GM18858 (cell line): ENCODE data around the gene CDK13.

ENCODE experiments used
- ATAC-seq: cut with Tn5 transposase; IDR thresholded peaks from one replicate; pipeline ENCODE4 v1.9.1; 2021; ENCODE audit not compliant: unreplicated experiment

CDK13 gene

GRCh38 chr7:39948956-39949928 is 814 bp upstream of the CDK13 start:
- peak; percentile 64 for ATAC-seq

DNA sequence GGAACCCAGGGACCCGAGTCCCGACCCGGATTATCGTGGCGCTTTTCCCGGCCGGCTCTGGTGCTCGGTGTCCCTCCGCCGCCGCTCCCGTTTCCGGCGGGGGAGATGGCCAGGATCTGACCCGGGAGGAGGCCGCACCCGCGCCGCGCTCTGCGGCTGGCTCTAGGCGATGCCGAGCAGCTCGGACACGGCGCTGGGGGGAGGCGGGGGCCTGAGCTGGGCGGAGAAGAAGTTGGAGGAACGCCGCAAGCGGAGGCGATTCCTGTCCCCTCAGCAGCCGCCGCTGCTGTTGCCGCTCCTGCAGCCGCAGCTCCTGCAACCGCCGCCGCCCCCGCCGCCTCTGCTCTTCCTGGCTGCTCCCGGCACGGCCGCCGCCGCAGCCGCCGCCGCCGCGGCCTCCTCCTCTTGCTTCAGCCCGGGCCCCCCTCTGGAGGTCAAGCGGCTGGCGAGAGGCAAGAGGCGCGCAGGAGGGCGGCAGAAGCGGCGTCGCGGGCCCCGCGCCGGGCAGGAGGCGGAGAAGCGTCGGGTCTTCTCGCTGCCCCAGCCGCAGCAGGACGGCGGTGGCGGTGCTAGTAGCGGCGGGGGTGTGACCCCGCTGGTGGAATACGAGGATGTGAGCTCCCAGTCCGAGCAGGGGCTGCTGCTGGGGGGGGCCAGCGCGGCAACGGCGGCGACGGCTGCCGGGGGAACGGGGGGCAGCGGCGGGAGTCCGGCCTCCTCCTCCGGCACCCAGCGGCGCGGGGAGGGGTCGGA is 593 bp downstream of the CDK13 start:
- ATAC-seq = no peak

DNA sequence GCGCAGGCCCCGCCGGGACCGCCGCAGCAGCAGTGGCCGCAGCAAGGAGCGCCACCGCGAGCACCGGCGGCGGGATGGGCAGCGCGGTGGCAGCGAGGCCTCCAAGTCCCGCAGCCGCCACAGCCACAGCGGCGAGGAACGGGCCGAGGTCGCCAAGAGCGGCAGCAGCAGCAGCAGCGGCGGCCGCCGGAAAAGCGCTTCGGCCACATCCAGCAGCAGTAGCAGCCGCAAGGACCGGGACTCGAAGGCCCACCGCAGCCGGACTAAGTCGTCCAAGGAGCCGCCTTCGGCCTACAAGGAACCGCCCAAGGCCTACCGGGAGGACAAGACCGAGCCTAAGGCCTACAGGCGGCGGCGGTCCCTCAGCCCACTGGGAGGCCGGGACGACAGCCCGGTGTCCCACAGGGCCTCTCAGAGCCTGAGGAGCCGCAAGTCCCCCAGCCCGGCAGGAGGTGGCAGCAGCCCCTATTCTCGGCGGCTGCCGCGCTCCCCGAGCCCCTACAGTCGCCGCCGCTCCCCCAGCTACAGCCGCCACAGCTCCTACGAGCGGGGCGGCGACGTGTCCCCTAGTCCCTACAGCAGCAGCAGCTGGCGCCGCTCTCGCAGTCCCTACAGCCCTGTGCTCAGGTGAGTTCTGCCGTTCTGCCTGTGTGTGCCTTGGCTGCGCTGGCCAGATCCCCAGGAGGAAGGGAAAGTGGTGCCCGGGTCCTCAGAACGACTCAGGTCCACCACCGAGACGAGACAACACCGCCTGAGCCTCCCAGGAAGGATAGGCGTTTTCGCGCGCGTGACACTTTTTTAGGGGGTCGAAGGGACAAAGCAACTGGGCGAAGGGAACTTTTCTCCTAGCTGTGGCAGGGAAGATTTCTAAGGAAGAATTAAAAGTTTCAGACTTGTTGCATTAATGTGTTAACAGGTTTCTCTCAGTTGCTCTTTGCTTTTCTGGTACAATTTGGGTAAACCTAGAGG is 1.5 kb downstream of the CDK13 start:
- peak; percentile 21 for ATAC-seq

DNA sequence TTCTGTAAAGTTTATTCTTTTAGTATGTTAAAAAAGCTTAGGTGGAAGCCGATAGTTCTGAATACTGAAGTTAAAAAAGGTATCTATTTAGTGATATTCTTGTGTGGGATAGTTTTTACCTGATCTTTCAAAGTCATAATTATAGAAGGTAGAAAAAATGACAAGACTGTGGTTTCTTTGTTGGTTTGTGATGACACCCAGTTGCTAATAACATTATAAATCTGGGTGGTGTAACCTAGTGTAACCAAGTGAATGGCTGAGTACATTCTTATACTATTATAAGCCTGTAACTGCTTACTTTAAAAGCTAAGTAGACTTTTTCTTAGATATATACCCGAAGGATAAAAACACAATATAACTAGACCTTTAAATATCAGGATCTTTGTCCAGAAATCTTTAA is 2.3 kb downstream of the CDK13 start:
- ATAC-seq = no peak

- ATAC-seq = no peak
Measured at GRCh38 chr7:39952803-39953202, 2.7 kb downstream of the CDK13 start.

- no peak for ATAC-seq
Measured at GRCh38 chr7:39954694-39955093, 4.6 kb downstream of the CDK13 start.

- ATAC-seq = no peak
Measured at GRCh38 chr7:39958038-39958437, 8.0 kb downstream of the CDK13 start.

GRCh38 chr7:39967406-39968161 is 17.5 kb downstream of the CDK13 start:
- ATAC-seq = no peak

DNA sequence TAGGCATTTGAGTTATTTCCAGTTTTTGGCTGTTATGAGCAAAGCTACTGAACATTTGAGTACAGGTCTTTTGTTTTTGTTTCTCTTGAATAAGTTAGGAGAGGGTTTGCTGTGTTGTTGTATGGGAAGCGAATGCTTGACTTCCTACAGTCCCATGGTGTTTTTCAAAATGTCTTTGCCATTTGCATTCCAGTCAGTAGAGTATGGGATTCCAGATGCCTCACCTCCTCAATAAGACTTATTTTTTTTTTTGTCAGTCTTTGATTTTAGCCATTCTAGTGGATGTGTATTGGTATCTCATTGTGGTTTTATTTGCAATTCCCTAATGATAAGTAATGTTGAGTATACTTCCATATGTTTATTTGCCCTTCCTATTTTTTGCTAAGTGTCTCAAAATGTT is 19.4 kb downstream of the CDK13 start:
- no peak for ATAC-seq

DNA sequence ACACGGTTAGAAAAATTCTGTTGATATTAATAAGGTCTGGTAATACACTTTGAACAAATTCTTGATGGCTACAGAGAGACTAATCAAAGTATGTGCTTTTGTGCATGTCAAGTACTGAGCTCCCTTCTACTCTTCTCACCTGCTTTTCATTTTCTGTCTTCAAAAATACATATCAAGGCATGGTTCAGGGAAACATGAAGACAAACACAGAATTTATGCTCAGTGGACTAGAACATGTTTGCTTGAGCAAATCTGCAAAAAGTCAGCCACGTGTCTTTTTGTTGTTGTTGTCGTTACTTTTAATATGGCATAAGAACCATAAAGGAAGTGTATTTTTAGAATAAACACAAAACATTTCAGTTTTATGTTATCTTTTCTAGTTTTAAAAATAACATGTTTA is 21.9 kb downstream of the CDK13 start:
- ATAC-seq = no peak

GRCh38 chr7:39973801-39974200 is 23.7 kb downstream of the CDK13 start:
- no peak for ATAC-seq

GRCh38 chr7:39978230-39978934 is 28.3 kb downstream of the CDK13 start:
- ATAC-seq = no peak

GRCh38 chr7:39979406-39980073 is 29.5 kb downstream of the CDK13 start:
- ATAC-seq = no peak

DNA sequence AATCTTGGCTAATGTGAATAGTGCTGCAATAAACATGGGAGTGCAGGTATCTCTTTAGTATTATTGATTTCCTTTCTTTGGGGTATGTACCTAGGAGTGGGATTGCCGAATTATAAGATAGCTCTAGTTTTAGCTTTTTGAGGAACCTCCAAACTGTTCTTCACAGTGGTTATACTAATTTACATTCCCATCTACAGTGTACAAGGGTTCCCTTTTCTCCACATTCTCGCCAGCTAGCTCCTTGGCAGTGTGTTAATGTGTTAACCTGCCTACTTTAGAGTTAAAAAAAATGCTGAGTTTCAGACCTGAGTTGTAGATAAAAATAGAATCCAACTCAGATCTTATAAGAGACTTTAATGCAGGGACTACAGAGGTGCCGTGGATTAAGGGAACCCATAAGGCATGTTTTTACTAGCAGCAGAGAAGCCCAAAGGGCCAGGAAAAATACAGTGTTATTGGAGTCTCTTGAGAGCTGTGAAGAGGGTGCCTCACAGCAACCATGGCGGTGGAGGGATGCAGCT is 35.4 kb downstream of the CDK13 start:
- no peak for ATAC-seq

GRCh38 chr7:39987641-39988347 is 37.7 kb downstream of the CDK13 start:
- no peak for ATAC-seq

DNA sequence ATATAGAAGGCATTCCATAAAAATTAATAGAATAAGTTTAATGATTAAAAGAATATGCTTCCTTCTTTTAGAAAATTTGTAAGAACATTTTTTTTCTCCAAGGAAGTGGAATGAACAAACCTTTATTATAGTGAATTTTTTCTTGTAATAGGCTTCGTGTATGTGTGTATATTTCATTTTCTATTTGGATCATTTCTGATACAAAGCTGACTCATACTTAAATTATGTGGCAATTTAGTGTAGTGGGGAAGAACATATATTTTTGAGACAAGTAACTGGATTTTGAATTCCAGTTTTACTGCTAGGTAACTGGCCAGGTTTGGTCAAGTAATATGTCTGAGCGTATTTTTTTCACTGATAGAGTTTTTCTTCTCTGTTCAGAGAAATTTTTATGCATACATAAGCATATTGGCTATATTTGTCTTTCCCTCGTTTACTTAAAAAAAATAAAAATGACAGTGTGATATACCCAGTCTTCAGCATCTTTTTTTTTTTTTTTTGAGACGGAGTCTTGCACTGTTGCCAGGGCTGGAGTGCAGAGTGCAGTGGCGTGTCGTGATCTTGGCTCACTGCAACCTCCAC is 50.8 kb downstream of the CDK13 start:
- no peak for ATAC-seq

GRCh38 chr7:40001649-40002048 is 51.6 kb downstream of the CDK13 start:
- ATAC-seq = no peak

DNA sequence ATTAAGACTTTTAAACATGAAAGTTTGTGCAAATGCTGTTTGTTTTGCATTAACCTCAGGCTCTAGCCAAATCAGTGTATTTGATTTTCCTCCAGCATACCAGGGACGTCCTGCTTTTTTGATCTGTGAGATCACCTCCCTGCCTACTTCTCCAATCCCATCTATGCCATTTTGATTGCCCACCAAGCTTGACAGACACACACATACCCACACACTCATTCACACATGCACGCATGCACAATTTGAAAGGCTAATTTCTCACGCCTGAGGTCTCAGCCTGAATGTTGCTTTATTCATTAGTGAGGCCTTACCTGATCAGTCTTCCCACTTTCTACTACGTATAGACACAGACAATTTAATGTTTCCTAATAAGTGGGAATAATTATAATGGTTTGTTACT is 53.5 kb downstream of the CDK13 start:
- no peak for ATAC-seq
